GM12873 (cell line): ENCODE results near the gene CCDC8.

ENCODE experiments used
- CTCF ChIP-seq: IDR thresholded peaks from 2 replicates; pipeline ENCODE4 v1.5.1; 2012; ENCODE audit warnings: low read depth, mild to moderate bottlenecking, moderate library complexity, low read length, control low read depth; ENCODE audit not compliant: insufficient read depth; ENCODE audit errors: missing control alignments

CCDC8 gene

GRCh38 chr19:46411925-46412649 lies 1.3 kb downstream of the CCDC8 start:
- TF ChIP-seq CTCF, result no peak

- TF ChIP-seq CTCF, result no peak
Measured at GRCh38 chr19:46411088-46411924, 2.1 kb downstream of the CCDC8 start.

- TF ChIP-seq CTCF, result no peak
Measured at GRCh38 chr19:46410205-46411087, 2.9 kb downstream of the CCDC8 start.

GRCh38 chr19:46409191-46409590 lies 4.2 kb downstream of the CCDC8 start:
- TF ChIP-seq CTCF, result no peak

- TF ChIP-seq CTCF, result no peak
Measured at GRCh38 chr19:46408664-46409039, 4.7 kb downstream of the CCDC8 start.

GRCh38 chr19:46407856-46408663 lies 5.3 kb downstream of the CCDC8 start:
- no peak for TF ChIP-seq CTCF
